Chondrocyte (in vitro differentiated cells): ENCODE results near the gene MED29. TPM values are rescaled to one million over a fixed set of nuclear protein-coding genes. Genes with fewer than 3 reads are reported as not detected.

Source experiments
- DNase-seq: peaks from one replicate; pipeline ENCODE4 v3.0.0; 2021; ENCODE audit warnings: mixed read lengths, low spot score
- H3K27ac Mint-ChIP-seq: one replicate; pipeline ENCODE4 v1.8.0; 2021; ENCODE audit warnings: mild to moderate bottlenecking, moderate library complexity, mixed read lengths; ENCODE audit not compliant: unreplicated experiment
- H3K27me3 Mint-ChIP-seq: 2 replicates; pipeline ENCODE4 v1.8.0; 2021; ENCODE audit warnings: low read depth, mixed read lengths
- H3K36me3 Mint-ChIP-seq: 2 replicates; pipeline ENCODE4 v1.8.0; 2021; ENCODE audit warnings: low read depth, mixed read lengths
- H3K4me1 Mint-ChIP-seq: 2 replicates; pipeline ENCODE4 v1.8.0; 2021; ENCODE audit warnings: low read depth, mild to moderate bottlenecking, mixed read lengths
- H3K4me3 Mint-ChIP-seq: one replicate; pipeline ENCODE4 v1.8.0; 2021; ENCODE audit warnings: mild to moderate bottlenecking, moderate library complexity, mixed read lengths; ENCODE audit not compliant: unreplicated experiment
- H3K9me3 Mint-ChIP-seq: 2 replicates; pipeline ENCODE4 v1.8.0; 2021; ENCODE audit warnings: low read depth, mixed read lengths
- total RNA-seq: library from RNA; stranded (reverse); gene quantifications from 3 replicates; pipeline ENCODE4 v1.2.1, GENCODE V29; 2021
- TF ChIP-seq, protein P1 (sequence below): fragments of 200-600 bp; sonication (generic); IDR thresholded peaks from 2 replicates; pipeline ENCODE4 v1.5.0; 2021; ENCODE audit warnings: antibody characterized with exemption, mild to moderate bottlenecking, moderate library complexity

Gene MED29
- total RNA-seq, 1 donor from 2014 or later = 28.7 TPM

DNA sequence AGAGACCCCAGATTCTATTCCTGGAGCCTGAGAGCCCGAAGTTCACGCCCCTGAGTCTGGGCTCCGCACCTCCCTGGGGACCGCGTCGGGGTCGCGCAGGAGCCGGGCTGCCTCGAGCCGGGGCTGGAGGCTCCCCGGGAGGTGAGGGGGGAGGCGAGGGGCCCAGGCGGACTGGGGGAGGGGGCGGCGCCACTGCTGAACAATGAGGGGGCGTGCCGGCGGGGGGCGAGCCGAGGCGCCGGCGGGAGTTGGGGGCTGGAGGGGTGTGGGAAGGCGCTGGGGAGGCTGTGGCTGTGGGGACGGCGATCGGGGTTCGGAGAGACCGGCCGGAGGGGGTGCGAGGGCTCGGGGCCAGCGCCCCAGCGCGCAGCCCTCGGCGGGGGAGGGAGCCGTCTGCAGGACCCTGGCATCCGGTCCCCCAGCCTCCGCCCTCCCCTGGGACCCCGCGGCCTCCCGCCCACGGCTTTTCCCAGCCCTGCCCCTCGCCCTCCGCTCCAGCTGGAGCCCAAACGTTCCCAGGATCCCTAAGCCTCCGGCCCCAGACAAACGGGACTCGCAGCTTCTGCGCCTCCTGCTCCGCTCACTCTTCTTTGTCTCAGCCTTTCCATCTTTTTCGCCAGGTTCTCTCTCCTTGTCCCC is 22.2 kb downstream of the MED29 start:
- Mint-ChIP-seq H3K36me3 (peaks cover 20% of the 10 kb centered on the region), H3K4me1 (peaks cover 58% of the 10 kb centered on the region), H3K27ac (peak overlapping the region; percentile 96), H3K27me3 (no peaks in the 10 kb centered on the region), H3K4me3 (peak overlapping the region; percentile 97), H3K9me3 (no peaks in the 10 kb centered on the region)
- DNase-seq = no peak
- TF ChIP-seq, protein P1, sequence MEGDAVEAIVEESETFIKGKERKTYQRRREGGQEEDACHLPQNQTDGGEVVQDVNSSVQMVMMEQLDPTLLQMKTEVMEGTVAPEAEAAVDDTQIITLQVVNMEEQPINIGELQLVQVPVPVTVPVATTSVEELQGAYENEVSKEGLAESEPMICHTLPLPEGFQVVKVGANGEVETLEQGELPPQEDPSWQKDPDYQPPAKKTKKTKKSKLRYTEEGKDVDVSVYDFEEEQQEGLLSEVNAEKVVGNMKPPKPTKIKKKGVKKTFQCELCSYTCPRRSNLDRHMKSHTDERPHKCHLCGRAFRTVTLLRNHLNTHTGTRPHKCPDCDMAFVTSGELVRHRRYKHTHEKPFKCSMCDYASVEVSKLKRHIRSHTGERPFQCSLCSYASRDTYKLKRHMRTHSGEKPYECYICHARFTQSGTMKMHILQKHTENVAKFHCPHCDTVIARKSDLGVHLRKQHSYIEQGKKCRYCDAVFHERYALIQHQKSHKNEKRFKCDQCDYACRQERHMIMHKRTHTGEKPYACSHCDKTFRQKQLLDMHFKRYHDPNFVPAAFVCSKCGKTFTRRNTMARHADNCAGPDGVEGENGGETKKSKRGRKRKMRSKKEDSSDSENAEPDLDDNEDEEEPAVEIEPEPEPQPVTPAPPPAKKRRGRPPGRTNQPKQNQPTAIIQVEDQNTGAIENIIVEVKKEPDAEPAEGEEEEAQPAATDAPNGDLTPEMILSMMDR = no peak

- TF ChIP-seq, protein P1 = peak; percentile 50
- H3K4me1 Mint-ChIP-seq = peaks cover 51% of the 10 kb centered on the region
- H3K27me3 Mint-ChIP-seq = no peaks in the 10 kb centered on the region
- H3K27ac Mint-ChIP-seq = peak overlapping the region; percentile 96
- H3K9me3 Mint-ChIP-seq = no peaks in the 10 kb centered on the region
- DNase-seq = no peak
- peaks cover 19% of the 10 kb centered on the region for H3K36me3 Mint-ChIP-seq
- peak overlapping the region; percentile 97 for H3K4me3 Mint-ChIP-seq
Measured at GRCh38 chr19:39413911-39414608, 22.9 kb downstream of the MED29 start.

DNA sequence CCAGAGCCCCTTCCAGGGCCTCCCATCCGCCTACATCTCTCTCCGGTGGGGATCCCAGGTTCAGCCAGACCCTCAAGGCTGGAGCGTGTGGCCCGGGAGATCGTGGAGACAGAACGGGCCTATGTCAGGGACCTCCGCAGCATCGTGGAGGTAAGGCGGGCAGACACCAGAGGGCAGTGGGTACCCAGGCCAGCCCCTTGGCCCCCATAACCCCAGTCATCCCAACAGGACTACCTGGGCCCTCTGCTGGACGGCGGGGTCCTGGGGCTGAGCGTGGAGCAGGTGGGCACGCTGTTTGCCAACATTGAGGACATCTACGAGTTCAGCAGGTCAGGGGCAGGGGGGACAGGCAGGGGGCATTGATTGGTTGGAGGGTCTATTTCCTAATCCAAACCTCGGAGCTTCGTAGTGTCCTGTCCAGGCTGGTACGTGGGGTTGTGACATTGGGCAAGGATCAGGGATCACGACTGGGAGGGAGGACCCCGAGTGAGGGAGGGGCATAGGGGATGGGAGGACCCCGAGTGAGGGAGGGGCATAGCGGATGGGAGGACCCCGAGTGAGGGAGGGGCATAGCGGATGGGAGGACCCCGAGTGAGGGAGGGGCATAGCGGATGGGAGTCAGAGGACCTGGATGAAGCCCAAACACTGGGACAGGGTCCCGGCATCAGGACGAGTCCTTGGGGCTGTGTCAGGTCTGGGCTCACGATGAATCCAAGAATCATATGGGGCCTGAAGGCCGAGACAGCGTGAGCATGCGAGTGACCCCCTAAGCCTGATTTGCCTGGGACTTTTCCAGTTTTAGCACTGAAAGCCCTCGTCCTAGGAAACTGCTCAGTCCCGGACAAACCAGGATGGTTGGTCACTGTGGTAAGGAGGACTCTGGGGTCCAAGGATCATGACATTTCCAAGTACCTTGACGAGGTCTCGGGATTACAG is 24.2 kb downstream of the MED29 start:
- H3K36me3 Mint-ChIP-seq = peaks cover 23% of the 10 kb centered on the region
- H3K9me3 Mint-ChIP-seq = no peaks in the 10 kb centered on the region
- peak overlapping the region; percentile 32 for H3K27ac Mint-ChIP-seq

GRCh38 chr19:39416152-39417120 is 25.3 kb downstream of the MED29 start:
- TF ChIP-seq, protein P1 = no peak
- Mint-ChIP-seq H3K9me3 (no peaks in the 10 kb centered on the region), H3K36me3 (peaks cover 27% of the 10 kb centered on the region), H3K27me3 (no peaks in the 10 kb centered on the region), H3K4me1 (peaks cover 35% of the 10 kb centered on the region), H3K4me3 (peak overlapping the region; percentile 97), H3K27ac (no peak overlapping the region)
- DNase-seq = no peak

More for the DNA sequence above, 24.2 kb downstream of the MED29 start:
- Mint-ChIP-seq H3K27me3 (no peaks in the 10 kb centered on the region), H3K4me3 (peak overlapping the region; percentile 97), H3K4me1 (peaks cover 45% of the 10 kb centered on the region)
- TF ChIP-seq, protein P1 = no peak
- DNase-seq = no peak
